ENCODE results near the gene ANKRD11.

Gene ANKRD11

GRCh38 chr16:89242795-89243200, 247.6 kb downstream of the ANKRD11 start:
- no peaks in the 10 kb centered on the region for H3K27me3 ChIP-seq (ENCODE audit: insufficient read depth, low read length)
- no peak overlapping the region for H2AK5ac ChIP-seq (ENCODE audit: low read length)
- H2BK12ac ChIP-seq (ENCODE audit: low read length) = no peak overlapping the region
- no peak overlapping the region for H3K14ac ChIP-seq (ENCODE audit: low read length)
- H4K12ac ChIP-seq (ENCODE audit: low read depth, low read length) = no peak overlapping the region
- H3K79me2 ChIP-seq (ENCODE audit: control insufficient read depth, insufficient read depth, low read length, poor library complexity) = peaks cover 7% of the 10 kb centered on the region
- no peak overlapping the region for H2BK5ac ChIP-seq (ENCODE audit: low read depth, low read length, poor library complexity)
- H3K4me3 ChIP-seq (ENCODE audit: low read depth, low read length) = no peak overlapping the region
- WGBS (ENCODE audit: extremely low coverage, insufficient coverage, insufficient read length) = no CpG with 5 or more reads among the region's 12 CpGs
- H3K9ac ChIP-seq (ENCODE audit: low read length) = no peak overlapping the region
- H3K4me1 ChIP-seq (ENCODE audit: control insufficient read depth in 1 of 2, insufficient read depth in 2 of 2, low read length in 2 of 2) = peaks cover 8% of the 10 kb centered on the region in 2 experiments
- DNase-seq = no peak
- H4K8ac ChIP-seq (ENCODE audit: low read depth, low read length) = no peak overlapping the region
- H3K9me3 ChIP-seq (ENCODE audit: insufficient read depth, low read depth, low read length) = peaks cover 4% of the 10 kb centered on the region
- no peak overlapping the region for H4K91ac ChIP-seq (ENCODE audit: low read depth, low read length)
- no peaks in the 10 kb centered on the region for H3K36me3 ChIP-seq (ENCODE audit: control insufficient read depth in 1 of 2, insufficient read depth in 2 of 2, low read length in 2 of 2)
- no peak overlapping the region for H3K27ac ChIP-seq (ENCODE audit: low read depth, low read length)
- no peak overlapping the region for H3K23ac ChIP-seq (ENCODE audit: low read length)
- H2BK120ac ChIP-seq (ENCODE audit: insufficient read depth, low read length, poor library complexity) = no peak overlapping the region
- H3K79me1 ChIP-seq (ENCODE audit: low read length) = peaks cover 14% of the 10 kb centered on the region
- H3K4me2 ChIP-seq (ENCODE audit: low read length) = no peak overlapping the region
- H3K18ac ChIP-seq (ENCODE audit: low read length) = no peak overlapping the region
- H2AFZ ChIP-seq (ENCODE audit: insufficient read depth, low read length, poor library complexity) = no peak overlapping the region
- no peak overlapping the region for H3K4ac ChIP-seq (ENCODE audit: low read depth, low read length)

- Histone ChIP-seq H3K36me3 (ENCODE audit: control insufficient read depth in 1 of 2, insufficient read depth in 2 of 2, low read length in 2 of 2) (no peaks in the 10 kb centered on the region), H4K8ac (ENCODE audit: low read depth, low read length) (peak overlapping the region; percentile 98), H3K23ac (ENCODE audit: low read length) (no peak overlapping the region), H3K9me3 (ENCODE audit: insufficient read depth, low read depth, low read length) (peaks cover under 1% of the 10 kb centered on the region), H3K4me2 (ENCODE audit: low read length) (peak overlapping the region; percentile 71), H3K4me3 (ENCODE audit: low read depth, low read length) (peak overlapping the region; percentile 89), H3K79me1 (ENCODE audit: low read length) (peaks cover 10% of the 10 kb centered on the region), H2AFZ (ENCODE audit: insufficient read depth, low read length, poor library complexity) (peak overlapping the region; percentile 75), H3K4me1 (ENCODE audit: control insufficient read depth in 1 of 2, insufficient read depth in 2 of 2, low read length in 2 of 2) (peaks cover 3 to 4% of the 10 kb centered on the region in 2 experiments), H3K18ac (ENCODE audit: low read length) (peak overlapping the region; percentile 80), H2AK5ac (ENCODE audit: low read length) (peak overlapping the region; percentile 89), H3K9ac (ENCODE audit: low read length) (peak overlapping the region; percentile 93), H2BK5ac (ENCODE audit: low read depth, low read length, poor library complexity) (peak overlapping the region; percentile 34), H3K14ac (ENCODE audit: low read length) (peak overlapping the region; percentile 84), H3K27ac (ENCODE audit: low read depth, low read length) (peak overlapping the region; percentile 77), H2BK120ac (ENCODE audit: insufficient read depth, low read length, poor library complexity) (peak overlapping the region; percentile 82), H3K4ac (ENCODE audit: low read depth, low read length) (peak overlapping the region; percentile 99), H2BK12ac (ENCODE audit: low read length) (peak overlapping the region; percentile 31), H3K79me2 (ENCODE audit: control insufficient read depth, insufficient read depth, low read length, poor library complexity) (peaks cover 5% of the 10 kb centered on the region), H4K91ac (ENCODE audit: low read depth, low read length) (peak overlapping the region; percentile 93), H4K12ac (ENCODE audit: low read depth, low read length) (peak overlapping the region; percentile 73), H3K27me3 (ENCODE audit: insufficient read depth, low read length) (no peaks in the 10 kb centered on the region)
- peak; percentile 56 to 75 for DNase-seq
- no CpG with 5 or more reads among the region's 39 CpGs for WGBS (ENCODE audit: extremely low coverage, insufficient coverage, insufficient read length)
Observed at GRCh38 chr16:89241187-89242007, 249.0 kb downstream of the ANKRD11 start.

GRCh38 chr16:89237733-89238132, 252.6 kb downstream of the ANKRD11 start:
- Histone ChIP-seq H4K12ac (ENCODE audit: low read depth, low read length) (no peak overlapping the region), H3K36me3 (ENCODE audit: control insufficient read depth in 1 of 2, insufficient read depth in 2 of 2, low read length in 2 of 2) (peaks cover 15 to 18% of the 10 kb centered on the region in 2 experiments), H3K9ac (ENCODE audit: low read length) (no peak overlapping the region), H2BK12ac (ENCODE audit: low read length) (no peak overlapping the region), H3K14ac (ENCODE audit: low read length) (no peak overlapping the region), H4K91ac (ENCODE audit: low read depth, low read length) (no peak overlapping the region), H3K4me2 (ENCODE audit: low read length) (no peak overlapping the region), H2AK5ac (ENCODE audit: low read length) (no peak overlapping the region), H3K23ac (ENCODE audit: low read length) (no peak overlapping the region), H2BK120ac (ENCODE audit: insufficient read depth, low read length, poor library complexity) (no peak overlapping the region), H2BK5ac (ENCODE audit: low read depth, low read length, poor library complexity) (no peak overlapping the region), H3K4me3 (ENCODE audit: low read depth, low read length) (no peak overlapping the region), H3K4ac (ENCODE audit: low read depth, low read length) (no peak overlapping the region), H3K9me3 (ENCODE audit: insufficient read depth, low read depth, low read length) (peaks cover 9% of the 10 kb centered on the region), H3K27me3 (ENCODE audit: insufficient read depth, low read length) (no peaks in the 10 kb centered on the region), H2AFZ (ENCODE audit: insufficient read depth, low read length, poor library complexity) (no peak overlapping the region), H4K8ac (ENCODE audit: low read depth, low read length) (no peak overlapping the region), H3K79me1 (ENCODE audit: low read length) (peaks cover 10% of the 10 kb centered on the region), H3K18ac (ENCODE audit: low read length) (no peak overlapping the region), H3K27ac (ENCODE audit: low read depth, low read length) (no peak overlapping the region), H3K79me2 (ENCODE audit: control insufficient read depth, insufficient read depth, low read length, poor library complexity) (peaks cover 5% of the 10 kb centered on the region), H3K4me1 (ENCODE audit: control insufficient read depth in 1 of 2, insufficient read depth in 2 of 2, low read length in 2 of 2) (peaks cover 3 to 4% of the 10 kb centered on the region in 2 experiments)
- WGBS (ENCODE audit: extremely low coverage, insufficient coverage, insufficient read length) = no CpG with 5 or more reads among the region's 3 CpGs
- peak in 1 of 2 donors; percentile 16 for DNase-seq

GRCh38 chr16:89233678-89234490, 256.5 kb downstream of the ANKRD11 start:
- Histone ChIP-seq H2AFZ (ENCODE audit: insufficient read depth, low read length, poor library complexity) (no peak overlapping the region), H3K79me1 (ENCODE audit: low read length) (no peaks in the 10 kb centered on the region), H3K9ac (ENCODE audit: low read length) (no peak overlapping the region), H3K27ac (ENCODE audit: low read depth, low read length) (no peak overlapping the region), H3K18ac (ENCODE audit: low read length) (no peak overlapping the region), H2AK5ac (ENCODE audit: low read length) (no peak overlapping the region), H4K8ac (ENCODE audit: low read depth, low read length) (no peak overlapping the region), H3K14ac (ENCODE audit: low read length) (no peak overlapping the region), H2BK12ac (ENCODE audit: low read length) (no peak overlapping the region), H3K27me3 (ENCODE audit: insufficient read depth, low read length) (no peaks in the 10 kb centered on the region), H2BK5ac (ENCODE audit: low read depth, low read length, poor library complexity) (no peak overlapping the region), H3K4ac (ENCODE audit: low read depth, low read length) (no peak overlapping the region), H2BK120ac (ENCODE audit: insufficient read depth, low read length, poor library complexity) (no peak overlapping the region), H3K4me2 (ENCODE audit: low read length) (no peak overlapping the region), H3K79me2 (ENCODE audit: control insufficient read depth, insufficient read depth, low read length, poor library complexity) (no peaks in the 10 kb centered on the region), H3K36me3 (ENCODE audit: control insufficient read depth in 1 of 2, insufficient read depth in 2 of 2, low read length in 2 of 2) (peaks cover 38 to 51% of the 10 kb centered on the region in 2 experiments), H3K9me3 (ENCODE audit: insufficient read depth, low read depth, low read length) (peaks cover 22% of the 10 kb centered on the region), H3K4me1 (ENCODE audit: control insufficient read depth in 1 of 2, insufficient read depth in 2 of 2, low read length in 2 of 2) (no peaks in the 10 kb centered on the region), H3K4me3 (ENCODE audit: low read depth, low read length) (peak overlapping the region; percentile 55), H4K12ac (ENCODE audit: low read depth, low read length) (no peak overlapping the region), H3K23ac (ENCODE audit: low read length) (no peak overlapping the region), H4K91ac (ENCODE audit: low read depth, low read length) (no peak overlapping the region)
- no peak for DNase-seq
- WGBS (ENCODE audit: extremely low coverage, insufficient coverage, insufficient read length) = no CpG with 5 or more reads among the region's 16 CpGs

Measured in trophoblast cell (in vitro differentiated cells and primary cell).